ENCODE data around the gene FCHSD1.

The FCHSD1 gene

GRCh38 chr5:141672841-141673813, 21.9 kb upstream of the FCHSD1 start:
- DNase-seq: no peak

GRCh38 chr5:141672071-141672840, 21.0 kb upstream of the FCHSD1 start:
- DNase-seq: no peak

- no peak for DNase-seq
These were observed 18.3 kb upstream of the FCHSD1 start for GRCh38 chr5:141669520-141669919.

DNA sequence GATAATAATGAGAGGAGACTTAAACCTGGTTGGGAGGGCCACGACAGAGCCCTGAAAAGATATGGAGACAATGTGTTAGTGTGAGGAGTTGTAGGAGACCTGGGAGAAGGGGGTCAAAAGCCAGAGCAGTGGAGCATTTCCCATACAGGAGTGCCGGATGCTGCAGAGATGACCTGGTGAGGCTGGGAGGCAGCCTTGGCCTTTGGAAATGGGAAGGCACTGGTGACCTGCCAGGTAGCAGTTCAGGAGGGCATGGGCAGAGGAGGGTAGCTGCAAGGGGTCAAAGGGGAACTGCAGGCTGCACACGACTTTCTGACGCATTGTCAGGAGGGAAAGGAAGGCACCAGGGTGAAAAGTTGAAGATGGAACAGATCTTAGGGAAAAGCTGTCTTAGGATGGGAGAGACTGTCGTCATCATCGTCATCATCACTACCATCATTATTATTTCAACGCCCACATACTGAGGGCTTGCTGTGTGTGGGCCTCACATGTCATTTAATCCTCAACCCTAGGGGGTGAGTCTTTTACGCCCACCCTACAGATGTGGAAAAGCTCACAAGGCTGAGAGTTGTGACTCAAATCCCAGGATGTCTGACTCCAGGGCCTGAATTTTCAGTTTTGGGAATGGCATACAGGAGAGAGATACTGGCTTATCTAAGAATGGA, 17.5 kb upstream of the FCHSD1 start:
- DNase-seq: no peak

DNA sequence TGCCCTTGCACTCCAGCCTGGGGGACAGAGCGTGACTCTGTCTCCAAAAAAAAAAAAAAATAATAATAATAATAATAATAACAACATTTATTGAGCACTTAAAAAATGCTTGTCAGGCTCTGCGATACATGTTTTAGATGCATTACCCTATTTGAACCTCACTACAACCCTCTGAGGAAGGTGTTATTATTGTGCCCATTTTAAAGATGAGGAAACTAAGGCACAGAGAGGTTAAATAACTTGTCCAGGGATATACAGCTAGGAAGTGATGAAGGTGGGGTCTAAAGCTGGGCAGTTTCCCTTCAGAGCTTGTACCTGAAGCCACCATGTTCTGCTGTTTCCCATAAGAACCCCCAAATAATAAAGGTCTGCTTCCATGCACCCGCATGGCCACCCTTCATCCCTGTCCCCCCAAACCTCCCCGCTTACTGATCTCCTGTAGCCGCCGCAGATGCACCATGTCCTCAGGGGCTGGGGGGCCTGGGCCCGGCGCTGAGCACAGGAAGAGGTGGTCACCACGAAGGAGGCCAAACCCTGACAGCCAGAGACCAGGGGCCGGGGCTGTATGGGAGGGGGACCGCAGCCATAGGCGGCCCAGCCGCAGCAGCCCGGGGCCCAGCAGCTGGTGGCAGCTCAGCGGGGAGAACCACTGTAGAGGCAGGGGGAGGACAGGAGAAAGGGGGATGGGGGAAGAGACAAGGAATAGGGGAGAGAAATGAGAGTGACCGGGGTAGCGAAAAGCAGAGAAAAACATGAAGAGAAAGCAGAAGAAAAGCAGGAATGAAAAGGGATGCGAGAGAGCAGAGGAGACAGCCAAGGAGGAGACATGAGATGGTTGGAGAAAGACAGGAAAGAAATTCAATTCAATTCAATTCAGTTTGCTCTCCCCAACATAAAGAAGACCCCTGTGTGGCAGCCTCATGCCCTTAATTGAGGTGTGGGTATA, 15.1 kb upstream of the FCHSD1 start:
- no peak for DNase-seq

DNA sequence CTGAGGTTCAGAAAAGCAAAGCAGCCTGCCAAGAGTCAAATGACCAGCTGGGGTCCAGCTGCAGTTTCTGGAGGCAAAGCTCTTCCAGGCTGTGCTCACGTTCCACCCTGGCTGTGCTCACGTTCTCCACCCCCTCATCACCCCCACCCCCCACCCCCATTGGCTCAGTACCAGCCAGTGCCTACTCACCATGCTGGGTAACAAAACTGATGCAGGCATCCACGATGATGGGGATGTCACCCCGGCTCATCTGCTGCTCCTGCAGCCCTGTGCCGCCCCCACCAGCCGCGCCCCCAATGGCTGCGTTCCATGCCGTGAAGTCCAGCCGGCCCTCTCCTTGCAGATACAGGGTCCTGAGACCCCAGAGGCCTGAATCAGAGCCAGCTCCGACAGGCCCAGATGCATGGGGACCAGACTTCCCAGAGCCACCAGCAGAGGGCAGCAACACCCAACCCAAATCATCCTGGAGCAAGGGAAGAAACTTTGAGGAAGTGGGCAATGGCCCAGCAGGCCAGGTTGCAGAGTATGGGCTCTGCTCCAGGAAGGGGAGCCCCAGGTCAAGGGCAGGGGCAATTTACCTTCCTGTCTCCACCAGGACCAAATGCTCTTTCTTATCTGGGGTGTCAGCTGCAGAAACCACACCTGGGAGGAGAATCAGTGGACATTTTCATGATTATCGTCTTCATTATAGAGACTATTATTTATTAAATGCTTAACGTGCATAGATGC, 13.7 kb upstream of the FCHSD1 start:
- DNase-seq: peak in 1 of 2 experiments; percentile 7

DNA sequence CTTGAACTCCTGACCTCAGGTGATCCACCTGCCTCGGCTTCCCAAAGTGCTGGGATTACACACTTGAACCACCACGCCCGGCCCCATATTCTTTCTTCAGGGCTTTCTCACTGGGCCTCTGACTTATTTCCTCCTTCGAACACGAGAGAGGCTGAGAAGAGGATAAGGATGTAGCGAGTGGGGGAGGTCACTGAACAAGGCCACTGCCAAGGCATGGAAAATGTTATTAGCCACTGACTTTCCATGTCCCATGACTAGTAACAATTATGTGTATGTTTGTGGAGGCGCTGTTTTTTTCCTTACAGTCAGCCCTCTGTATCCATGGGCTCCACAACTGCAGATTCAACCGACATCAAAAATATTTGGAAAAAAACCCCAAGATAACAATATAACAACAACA, 12.3 kb upstream of the FCHSD1 start:
- DNase-seq: no peak

- no peak for DNase-seq
These were observed 10.8 kb upstream of the FCHSD1 start for GRCh38 chr5:141662028-141662427.

DNA sequence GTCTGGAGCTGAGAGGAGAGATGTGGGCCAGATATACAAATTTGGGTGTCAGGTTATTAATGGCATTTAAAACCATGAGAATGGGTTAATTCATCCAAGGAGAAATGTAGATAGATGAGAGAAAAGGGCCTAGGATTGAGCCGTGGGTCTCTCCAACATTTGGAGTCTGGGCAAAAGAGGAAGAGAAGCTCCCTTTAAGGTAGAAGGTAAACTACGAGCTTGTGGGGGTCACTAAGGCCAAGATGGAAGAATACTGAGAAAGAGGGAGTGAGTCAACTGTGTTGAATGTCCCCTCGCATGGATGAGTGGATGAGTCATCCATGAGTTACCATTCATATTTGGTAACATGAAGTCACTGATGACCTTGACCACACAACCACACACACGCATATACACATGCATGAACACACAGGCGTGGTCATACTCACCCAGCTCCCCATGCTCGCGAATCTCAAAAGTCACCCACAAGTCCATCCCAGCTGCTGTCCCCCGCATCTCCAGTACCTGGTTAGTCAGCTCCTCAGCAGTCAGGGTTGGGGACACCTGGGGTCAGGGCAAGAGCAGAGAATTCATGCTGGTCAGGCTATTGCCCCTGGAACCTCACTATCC, 6.8 kb upstream of the FCHSD1 start:
- no peak for DNase-seq

GRCh38 chr5:141657404-141657803, 6.2 kb upstream of the FCHSD1 start:
- no peak for DNase-seq

- DNase-seq: no peak
These were observed 5.2 kb upstream of the FCHSD1 start for GRCh38 chr5:141656396-141656795.

DNA sequence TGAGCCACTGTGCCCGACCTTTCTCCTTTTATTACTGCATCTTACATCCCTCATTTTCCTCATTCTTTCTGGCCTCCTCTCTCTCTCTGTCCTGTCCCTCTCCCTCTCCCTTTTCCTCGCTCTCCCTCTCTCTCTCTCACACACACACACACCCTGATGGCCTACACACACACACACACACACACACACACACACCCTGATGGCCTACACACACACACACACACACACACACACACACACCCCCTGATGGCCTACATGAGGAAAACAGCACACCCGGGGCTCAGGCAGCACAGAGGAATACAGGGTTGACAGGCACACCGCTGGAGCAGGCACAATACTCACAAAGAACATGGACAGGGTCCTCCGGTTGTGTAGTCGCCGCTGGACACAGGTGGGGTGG, 3.8 kb upstream of the FCHSD1 start:
- no peak for DNase-seq

DNA sequence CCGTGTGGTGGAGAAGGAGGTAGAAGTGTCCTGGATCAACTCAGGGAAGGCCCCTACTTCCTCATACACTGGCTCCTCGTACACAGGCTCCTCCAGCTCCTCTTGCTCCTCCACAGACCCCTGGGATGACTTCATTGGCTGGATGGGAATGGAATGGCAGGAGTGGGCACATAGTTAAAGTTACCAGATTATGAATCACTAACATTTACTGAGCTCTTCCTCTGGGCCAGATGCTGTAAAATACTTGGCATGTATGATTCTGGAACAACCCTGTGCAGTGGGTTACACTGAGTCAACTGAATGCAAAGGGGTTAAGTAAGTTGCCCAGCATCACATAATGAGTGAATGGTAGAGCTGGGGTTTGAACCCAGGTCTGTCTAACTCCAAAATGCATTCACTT, 3.1 kb upstream of the FCHSD1 start:
- no peak for DNase-seq

DNA sequence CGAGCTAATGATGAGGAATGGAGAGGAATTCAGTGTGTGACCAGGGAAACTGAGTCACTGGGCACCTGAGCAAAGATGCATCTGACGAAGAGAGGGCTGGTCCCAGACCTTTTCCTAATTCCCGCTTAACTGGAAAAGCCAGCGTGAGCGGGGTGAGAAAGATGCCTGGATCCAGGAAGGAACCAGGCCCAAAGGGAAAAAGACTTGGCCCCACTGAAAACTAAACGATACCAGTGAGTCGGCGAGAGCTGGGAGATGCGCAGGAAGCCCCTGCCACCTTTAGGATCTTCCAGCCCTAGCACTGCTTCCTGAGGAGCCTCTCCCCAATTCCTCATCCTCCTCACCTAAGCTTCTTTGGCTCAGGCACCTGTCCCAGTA, 499 bp upstream of the FCHSD1 start:
- no peak for DNase-seq

GRCh38 chr5:141649972-141650371, 1.2 kb downstream of the FCHSD1 start:
- no peak for DNase-seq

DNA sequence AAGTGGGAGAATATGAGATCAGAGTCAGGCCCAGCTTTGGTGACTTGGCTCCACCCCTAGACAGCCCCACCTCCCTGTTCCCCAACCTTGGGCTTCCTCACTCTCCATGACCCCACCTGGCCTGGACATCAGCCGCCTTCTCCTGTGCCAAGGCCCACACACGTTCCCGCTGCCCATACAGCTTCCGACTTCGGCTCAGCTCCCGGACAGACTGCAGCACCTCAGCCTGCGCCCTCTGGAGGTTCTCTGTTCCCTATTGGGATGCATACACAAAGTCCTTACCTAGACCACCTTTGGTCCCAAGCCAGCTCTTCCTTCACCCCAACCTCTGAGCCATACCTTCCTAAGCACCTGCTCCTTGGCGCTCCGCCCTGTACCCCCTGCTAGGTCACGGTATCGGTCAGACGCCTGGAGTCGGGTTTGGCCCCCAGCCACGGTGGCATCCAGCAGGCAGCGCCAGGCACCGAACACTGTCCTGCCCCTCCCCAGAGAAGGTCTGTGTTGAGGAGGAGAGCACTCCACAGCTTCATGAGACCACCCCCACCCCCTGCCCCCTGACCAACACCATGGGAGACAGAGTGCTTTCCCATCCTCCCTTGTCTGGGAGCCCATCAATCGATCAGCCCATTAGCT, 2.0 kb downstream of the FCHSD1 start:
- no peak for DNase-seq

- no peak for DNase-seq
These were observed 3.4 kb downstream of the FCHSD1 start for GRCh38 chr5:141647851-141648250.

GRCh38 chr5:141647242-141647641, 4.0 kb downstream of the FCHSD1 start:
- DNase-seq: no peak

DNA sequence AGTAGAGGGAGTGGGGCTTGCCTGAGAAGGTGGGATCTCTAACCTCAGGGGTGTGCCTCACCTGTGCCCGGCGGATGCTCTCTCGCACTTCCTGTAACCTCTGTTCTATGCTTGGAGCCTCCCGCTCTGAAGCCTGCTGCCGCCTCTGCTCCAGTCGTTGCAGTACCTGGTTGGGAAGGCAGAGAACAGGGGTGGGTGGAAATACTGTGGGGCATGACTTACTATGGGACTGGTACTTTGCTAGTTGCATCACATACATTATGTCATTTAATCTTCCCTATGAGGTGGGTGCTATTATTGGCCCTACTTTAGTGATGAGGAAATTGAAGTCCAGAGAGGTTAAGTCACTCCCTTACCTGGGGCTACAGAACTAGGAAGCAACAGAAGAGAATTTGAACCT, 5.2 kb downstream of the FCHSD1 start:
- DNase-seq: no peak

DNA sequence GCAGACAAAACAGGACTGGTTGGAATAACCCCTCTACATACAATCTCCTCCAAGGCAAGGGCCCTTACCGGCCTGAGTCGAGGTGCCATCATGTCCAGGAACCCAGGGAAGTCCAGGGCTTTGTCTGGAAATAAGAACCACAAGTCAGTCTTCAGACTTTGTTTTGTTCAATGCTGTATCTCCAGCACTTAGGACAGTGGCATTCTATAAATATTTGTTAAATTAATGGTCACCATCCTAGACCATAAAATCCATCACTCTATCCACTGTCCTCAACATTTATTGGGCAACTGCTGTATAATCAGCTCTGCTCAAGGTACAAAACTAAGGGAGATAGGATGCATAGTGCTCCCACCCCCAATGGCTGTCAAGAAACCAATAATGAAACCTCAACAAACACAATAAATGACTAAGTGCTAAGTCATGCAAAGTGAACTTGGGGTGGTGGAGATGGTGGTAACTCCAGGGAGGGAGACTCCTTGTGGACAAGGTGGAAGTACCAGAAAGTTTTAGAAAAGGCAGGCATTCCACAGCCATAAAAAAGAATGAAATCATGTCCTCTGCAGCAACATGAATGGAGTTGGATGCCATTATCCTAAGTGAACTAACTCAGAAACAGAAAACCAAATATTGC, 9.5 kb downstream of the FCHSD1 start:
- DNase-seq: no peak

All from NCI-H1930 (cell line).